AG04449 (cell line): Measurements from ENCODE around the gene MFGE8.
A peak's percentile ranks its signal among the peaks of the same experiment; 100 is the strongest.

Experiments used
- CTCF ChIA-PET: fragments of 350-600 bp; formaldehyde crosslinking; extraction: SDS; loops from one replicate; lab custom pipeline; 2021; ENCODE audit warnings: antibody characterized with exemption; lab: Yijun Ruan, JAX
- POLR2A ChIA-PET: fragments of 400-600, 350-600 bp; formaldehyde crosslinking; extraction: SDS; loops from one replicate; lab custom pipeline; 2020; ENCODE audit warnings: antibody characterized with exemption, inconsistent platforms; lab: Yijun Ruan, JAX
- DNase-seq: peaks from one replicate; pipeline ENCODE4 v3.0.0-alpha.2; 2010; ENCODE audit warnings: low read depth, low spot score
- H3K4me3 ChIP-seq: 2 replicates; pipeline ENCODE4 v1.5.1; 2011; ENCODE audit warnings: low read depth, mild to moderate bottlenecking, control low read depth, low read length
- CTCF ChIP-seq: IDR thresholded peaks from one replicate; pipeline ENCODE4 v1.5.1; 2011; ENCODE audit warnings: mild to moderate bottlenecking, moderate library complexity, low read length, control low read depth, inconsistent platforms; ENCODE audit not compliant: insufficient read depth; ENCODE audit errors: missing control alignments

The MFGE8 gene

GRCh38 chr15:88906130-88906529, 7.0 kb downstream of the MFGE8 start:
- TF ChIP-seq CTCF = no peak
- CTCF ChIA-PET = interaction anchor here (1.2 to 11.4 kb wide), 15 partner anchors 9 to 272 kb away, joined by 3 to 176 read pairs (median 25); no protein-coding TSS in a partner anchor
- no peak overlapping the region for H3K4me3 ChIP-seq
- POLR2A ChIA-PET = interaction anchor here (2.3 to 3.2 kb wide), 2 partner anchors 83 to 112 kb away, joined by 6 to 16 read pairs; no protein-coding TSS in a partner anchor
- no peak for DNase-seq

- CTCF ChIA-PET = interaction anchor here (0.7 to 11.4 kb wide), 41 partner anchors 9 to 395 kb away, joined by 3 to 176 read pairs (median 7); partner anchors contain the start of gene MFGE8
- no peak for DNase-seq
- no peak for TF ChIP-seq CTCF
- H3K4me3 ChIP-seq = no peak overlapping the region
- POLR2A ChIA-PET = interaction anchor here (1.0 to 3.2 kb wide), 6 partner anchors 8 to 160 kb away, joined by 3 to 16 read pairs (median 6); partner anchors contain the start of gene MFGE8
Measured at GRCh38 chr15:88905576-88905975, 7.6 kb downstream of the MFGE8 start.

GRCh38 chr15:88904624-88905327, 8.4 kb downstream of the MFGE8 start:
- no peak for DNase-seq
- ChIA-PET CTCF (interaction anchor here (0.7 to 11.4 kb wide), 49 partner anchors 8 to 396 kb away, joined by 3 to 176 read pairs (median 6); partner anchors contain the start of gene MFGE8), POLR2A (interaction anchor here (1.0 to 3.2 kb wide), 7 partner anchors 9 to 267 kb away, joined by 3 to 16 read pairs (median 6); partner anchors contain the start of gene MFGE8)
- TF ChIP-seq CTCF = peak; percentile 91
- H3K4me3 ChIP-seq = no peak overlapping the region

- TF ChIP-seq CTCF = no peak
- CTCF ChIA-PET = interaction anchor here (1.0 to 11.4 kb wide), 38 partner anchors 8 to 396 kb away, joined by 3 to 176 read pairs (median 7); partner anchors contain the start of gene MFGE8
- H3K4me3 ChIP-seq = no peak overlapping the region
- DNase-seq = no peak
- POLR2A ChIA-PET = interaction anchor here (1.1 to 3.2 kb wide), 4 partner anchors 9 to 266 kb away, joined by 3 to 16 read pairs (median 6); partner anchors contain the start of gene MFGE8
Measured at GRCh38 chr15:88904257-88904623, 8.9 kb downstream of the MFGE8 start.

GRCh38 chr15:88902846-88903245, 10.3 kb downstream of the MFGE8 start:
- no peak for DNase-seq
- ChIA-PET POLR2A (no interaction called here), CTCF (interaction anchor here (0.8 to 11.4 kb wide), 15 partner anchors 8 to 272 kb away, joined by 3 to 176 read pairs (median 9); no protein-coding TSS in a partner anchor)
- no peak overlapping the region for H3K4me3 ChIP-seq
- TF ChIP-seq CTCF = no peak
